Urinary bladder (tissue), 4 donors: ENCODE results near the gene OCLN. TPM values are rescaled to one million over a fixed set of nuclear protein-coding genes. Genes with fewer than 3 reads are reported as not detected.
"Not testable (repeated sequence)": the region's sequence is repeated elsewhere in the genome, so short reads cannot be mapped to it uniquely, and the experiment has no call there.

Experiments
- DNase-seq: peaks from one replicate; pipeline ENCODE4 v3.0.0-alpha.2; 2015; ENCODE audit errors: extremely low spot score
- H3K27ac ChIP-seq: one replicate; pipeline ENCODE4 v1.5.1; 2013; ENCODE audit warnings: low read depth, mild to moderate bottlenecking, moderate library complexity
- H3K36me3 ChIP-seq: one replicate; pipeline ENCODE4 v1.6.1; 2013; ENCODE audit warnings: mild to moderate bottlenecking, moderate library complexity; ENCODE audit not compliant: insufficient read depth
- H3K4me1 ChIP-seq: one replicate; pipeline ENCODE4 v1.6.1; 2013; ENCODE audit warnings: mild to moderate bottlenecking, moderate library complexity; ENCODE audit not compliant: insufficient read depth
- H3K4me3 ChIP-seq: one replicate; pipeline ENCODE4 v1.5.1; 2013; ENCODE audit warnings: low read depth, low read length
- WGBS: extraction: QIAGEN DNeasy Blood & Tissue Kit; methylation state at CpG from one replicate; pipeline ENCODE4 v1.1.7; 2013; 5-methylcytosine and 5-hydroxymethylcytosine counted together
- polyA plus RNA-seq: library from polyadenylated mRNA; stranded (reverse); fragments of 200-250 nt; gene quantifications from one replicate; pipeline ENCODE4 v1.2.3, GENCODE V29; 2013
- small RNA-seq: library from RNA; depleted of rRNA; stranded (forward); fragments of <200 nt; gene quantifications from one replicate; pipeline ENCODE3, GENCODE V24; 2014
- total RNA-seq: library from RNA; depleted of rRNA; stranded (reverse); fragments of >200 nt; gene quantifications from one replicate; pipeline ENCODE4 v1.2.3, GENCODE V29; 2014
- donor health status: healthy with polysubstance abuse.
- donor health status: healthy.

OCLN gene
- total and polyA plus RNA-seq, 2 donors, result 3.0 to 18.2 TPM

GRCh38 chr5:69568072-69568471, 75.5 kb downstream of the OCLN start:
- not testable (repeated sequence) for H3K27ac ChIP-seq, H3K36me3 ChIP-seq, H3K4me3 ChIP-seq, DNase-seq, H3K4me1 ChIP-seq
- no CpG with 5 or more reads among the region's 2 CpGs for WGBS

GRCh38 chr5:69583356-69583755, 90.8 kb downstream of the OCLN start:
- no CpG with 5 or more reads among the region's 2 CpGs for WGBS
- not testable (repeated sequence) for H3K27ac ChIP-seq, H3K36me3 ChIP-seq, DNase-seq, H3K4me1 ChIP-seq, H3K4me3 ChIP-seq

- H3K4me1 ChIP-seq, H3K27ac ChIP-seq, H3K4me3 ChIP-seq, H3K36me3 ChIP-seq, DNase-seq: not testable (repeated sequence)
- 89% methylated on average over 1 of the region's 7 CpGs for WGBS
These were observed 103.7 kb downstream of the OCLN start for GRCh38 chr5:69596114-69596840.

- 100% methylated on average over 1 of the region's 6 CpGs for WGBS
- not testable (repeated sequence) for H3K36me3 ChIP-seq, H3K27ac ChIP-seq, H3K4me1 ChIP-seq, H3K4me3 ChIP-seq, DNase-seq
These were observed 109.4 kb downstream of the OCLN start for GRCh38 chr5:69601947-69602346.

- not testable (repeated sequence) for H3K4me3 ChIP-seq, H3K4me1 ChIP-seq, H3K27ac ChIP-seq, DNase-seq, H3K36me3 ChIP-seq
- WGBS, result 73% methylated on average over 3 of the region's 6 CpGs
These were observed 114.2 kb downstream of the OCLN start for GRCh38 chr5:69606839-69607238.

Small RNAs within 50 kb of the gene (small RNA-seq; reads per million reads assigned to genes)
- gene RN7SL616P (not detected), gene RNU6-724P (not detected), gene RPS27P14 (not detected)

Other genes with a start within 250 kb of the OCLN start
- gene CCDC125, start 160.0 kb upstream of the OCLN start, total RNA-seq, result 9.1 TPM
- gene CCDC125, start 160.0 kb upstream of the OCLN start, polyA plus RNA-seq, result 2.0 TPM
- gene AK6, start 123.3 kb upstream of the OCLN start, total RNA-seq, result 42.0 TPM
- 46.1 TPM for gene AK6, start 123.3 kb upstream of the OCLN start, polyA plus RNA-seq
- 44.1 TPM for gene TAF9, start 123.3 kb upstream of the OCLN start, total RNA-seq
- gene TAF9, start 123.3 kb upstream of the OCLN start, polyA plus RNA-seq, result 43.9 TPM
- 44.6 TPM for gene RAD17, start 123.0 kb upstream of the OCLN start, total RNA-seq
- gene RAD17, start 123.0 kb upstream of the OCLN start, polyA plus RNA-seq, result 13.8 TPM
- gene MARVELD2, start 77.7 kb upstream of the OCLN start, total RNA-seq, result 5.9 TPM
- 1.4 TPM for gene MARVELD2, start 77.7 kb upstream of the OCLN start, polyA plus RNA-seq
- 77.7 TPM for gene GTF2H2C, start 67.4 kb downstream of the OCLN start, total RNA-seq
- 16.9 TPM for gene GTF2H2C, start 67.4 kb downstream of the OCLN start, polyA plus RNA-seq